GM15510 (cell line): ENCODE data around the gene SLX9.

Experiments used
- POLR2A ChIP-seq: IDR thresholded peaks from 3 replicates; pipeline ENCODE4 v1.6.1; 2011; ENCODE audit warnings: borderline replicate concordance; ENCODE audit not compliant: insufficient read length; ENCODE audit errors: extremely low read depth

The SLX9 gene

GRCh38 chr21:44943686-44944550, 4.1 kb downstream of the SLX9 start:
- no peak for TF ChIP-seq POLR2A

- TF ChIP-seq POLR2A: no peak
Observed at GRCh38 chr21:44944596-44944995, 4.8 kb downstream of the SLX9 start.

- no peak for TF ChIP-seq POLR2A
Observed at GRCh38 chr21:44946254-44947041, 6.6 kb downstream of the SLX9 start.

- TF ChIP-seq POLR2A: no peak
Observed at GRCh38 chr21:44947111-44947929, 7.5 kb downstream of the SLX9 start.

GRCh38 chr21:44947930-44948331, 8.1 kb downstream of the SLX9 start:
- TF ChIP-seq POLR2A: no peak

GRCh38 chr21:44948426-44949120, 8.7 kb downstream of the SLX9 start:
- TF ChIP-seq POLR2A: no peak

GRCh38 chr21:44949161-44949778, 9.4 kb downstream of the SLX9 start:
- TF ChIP-seq POLR2A: no peak

- TF ChIP-seq POLR2A: no peak
Observed at GRCh38 chr21:44949779-44950198, 10.0 kb downstream of the SLX9 start.

- TF ChIP-seq POLR2A: no peak
Observed at GRCh38 chr21:44950351-44950750, 10.5 kb downstream of the SLX9 start.

GRCh38 chr21:44951186-44951915, 11.5 kb downstream of the SLX9 start:
- no peak for TF ChIP-seq POLR2A

GRCh38 chr21:44952116-44952928, 12.5 kb downstream of the SLX9 start:
- no peak for TF ChIP-seq POLR2A

- TF ChIP-seq POLR2A: no peak
Observed at GRCh38 chr21:44952929-44953627, 13.2 kb downstream of the SLX9 start.
